CD4-positive, alpha-beta T cell treated with Interleukin-15 for 1 hour (primary cell): ENCODE results near the gene LBHD2.
"Not testable (repeated sequence)": the region's sequence is repeated elsewhere in the genome, so short reads cannot be mapped to it uniquely, and the experiment has no call there.

Experiments
- DNase-seq: peaks from one replicate; pipeline ENCODE4 v3.0.0-alpha.2; 2020

The LBHD2 gene

DNA sequence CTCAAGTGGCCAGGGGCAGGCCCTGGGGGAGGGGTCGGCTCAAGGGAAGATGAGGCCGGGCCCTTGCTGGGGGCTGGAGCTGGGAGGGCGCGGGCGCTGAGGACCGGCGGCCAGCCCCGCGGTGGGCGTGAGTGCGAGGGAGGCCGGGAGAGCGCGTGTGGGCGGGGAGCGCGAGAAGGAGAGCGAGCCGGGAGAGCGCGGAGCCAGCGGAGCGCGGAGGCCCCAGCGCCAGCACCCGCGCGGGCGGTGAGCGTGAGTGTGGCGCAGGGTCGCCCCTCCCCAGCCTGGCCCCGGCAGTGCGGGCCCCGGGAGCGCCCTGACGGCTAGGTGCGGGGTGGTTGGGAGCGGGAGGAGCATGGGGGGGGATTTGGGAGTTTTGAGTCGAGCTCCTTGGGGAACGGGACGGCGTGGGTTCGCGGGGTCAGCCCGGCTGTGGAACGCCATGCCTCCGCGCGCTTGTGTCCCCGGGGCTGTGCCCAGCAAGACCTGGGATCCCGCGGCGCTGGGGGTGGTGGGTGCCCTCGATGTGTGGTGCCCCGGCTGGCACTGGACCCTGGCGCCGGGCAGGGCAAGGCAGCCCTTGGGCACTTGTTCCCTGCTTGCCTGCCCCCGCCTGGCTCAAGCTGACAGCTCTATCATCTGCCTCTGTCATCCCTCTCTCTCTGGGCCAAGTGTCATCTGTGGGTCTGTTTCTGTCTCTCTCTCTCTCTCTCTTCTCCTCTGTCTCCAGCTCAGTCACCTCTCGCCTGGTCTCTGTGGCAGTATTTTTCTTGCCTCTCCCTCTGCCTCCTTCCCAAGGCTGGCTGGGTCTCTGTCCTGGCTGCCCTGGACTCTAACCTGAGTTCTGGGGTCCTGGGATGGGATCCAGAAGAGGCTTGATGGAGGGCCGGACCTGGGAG lies at the start of gene LBHD2:
LBHD2 (plus strand) TSS at position 190 of the 899 bp plus-strand sequence. CDS start 1,803 bp downstream, outside the sequence.
- no peak for DNase-seq

DNA sequence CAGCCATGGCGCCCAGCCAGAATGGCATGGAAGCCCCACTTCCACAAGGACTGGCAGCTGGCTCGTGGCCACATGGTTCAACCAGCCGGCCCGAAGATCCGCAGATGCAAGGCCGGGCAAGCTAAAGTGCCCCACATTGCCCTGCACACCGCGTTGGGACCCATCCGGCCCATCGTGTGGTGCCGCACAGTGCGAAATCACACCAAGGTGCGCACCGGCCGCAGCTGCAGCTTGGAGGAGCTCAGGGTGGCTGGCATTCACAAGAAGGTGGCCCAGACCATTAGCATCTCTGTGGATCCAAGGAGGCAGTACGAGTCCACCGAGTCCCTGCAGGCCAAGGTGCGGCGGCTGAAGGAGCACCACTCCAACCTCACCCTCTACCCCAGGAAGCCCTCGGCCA lies 42.5 kb upstream of the LBHD2 start:
- no peak for DNase-seq

DNA sequence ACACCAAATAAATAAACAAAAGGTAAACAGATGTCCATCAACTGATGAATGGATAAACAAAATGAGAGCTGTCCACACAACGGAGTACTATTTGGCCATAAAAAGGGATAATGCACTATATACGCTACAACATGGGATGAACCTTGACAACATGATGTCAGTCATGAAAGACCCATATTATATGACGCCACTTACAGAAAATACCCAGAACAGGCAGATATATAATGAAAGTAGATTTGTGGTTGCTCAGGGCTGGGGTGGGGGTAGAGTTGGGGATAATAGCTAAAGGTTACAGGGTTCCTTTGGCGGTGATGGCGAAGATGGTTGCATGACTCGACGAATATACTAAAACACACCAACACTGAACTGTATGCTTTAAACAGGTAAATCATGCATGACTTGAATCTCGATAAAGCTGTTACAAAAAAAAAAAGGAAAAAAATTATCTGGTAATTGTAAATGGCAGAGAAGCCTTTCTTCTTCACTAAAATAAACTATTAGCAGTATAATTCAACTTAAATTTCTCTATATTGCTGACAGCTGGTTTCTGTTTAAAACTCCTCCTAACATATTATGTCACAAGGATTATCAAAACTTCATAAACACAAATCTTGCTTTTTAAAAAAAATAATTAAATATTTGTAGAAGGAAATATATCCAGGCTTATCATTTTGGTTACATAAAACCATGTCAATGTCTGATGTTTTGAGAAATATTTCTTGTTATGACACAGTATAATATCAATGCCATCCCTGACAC lies 40.6 kb upstream of the LBHD2 start:
- DNase-seq = no peak

GRCh38 chr14:103045371-103045869 lies 38.6 kb upstream of the LBHD2 start:
- no peak for DNase-seq

DNA sequence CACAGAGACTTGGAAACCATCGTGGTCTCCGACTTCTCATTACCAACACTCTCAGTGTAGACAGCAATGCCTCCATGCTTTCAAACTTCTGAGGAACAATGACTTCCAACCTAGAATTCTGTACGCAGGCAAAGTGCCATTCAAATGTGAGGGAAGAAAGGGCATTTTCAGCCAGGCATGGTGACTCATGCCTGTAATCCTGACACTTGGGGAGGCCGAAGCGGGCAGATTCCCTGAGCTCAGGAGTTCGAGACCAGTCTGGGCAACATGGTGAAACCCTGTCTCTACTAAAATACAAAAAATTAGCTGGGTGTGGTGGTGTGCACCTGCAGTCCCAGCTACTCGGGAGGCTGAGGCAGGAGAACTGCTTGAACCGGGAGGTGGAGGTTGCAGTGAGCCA lies 36.6 kb upstream of the LBHD2 start:
- not testable (repeated sequence) for DNase-seq

GRCh38 chr14:103050935-103051334 lies 33.1 kb upstream of the LBHD2 start:
- DNase-seq = no peak

DNA sequence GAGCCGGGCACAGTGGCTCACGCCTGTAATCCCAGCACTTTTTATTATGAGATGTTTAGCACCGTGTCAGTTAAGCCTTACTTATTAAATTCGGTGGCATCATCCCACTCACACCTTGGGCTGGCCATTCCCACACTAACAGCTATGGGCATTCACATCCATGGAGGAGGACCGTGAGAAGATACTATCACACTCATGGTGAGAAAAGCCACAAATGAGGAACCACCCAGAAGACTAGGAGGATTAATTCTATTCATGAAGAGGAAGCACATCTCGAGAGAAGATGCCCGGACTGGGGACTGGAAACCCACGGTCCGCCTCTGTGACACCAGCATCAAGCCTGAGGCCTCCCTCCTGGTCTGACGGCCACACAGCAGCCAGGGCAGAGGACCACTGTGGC lies 31.6 kb upstream of the LBHD2 start:
- DNase-seq = no peak

DNA sequence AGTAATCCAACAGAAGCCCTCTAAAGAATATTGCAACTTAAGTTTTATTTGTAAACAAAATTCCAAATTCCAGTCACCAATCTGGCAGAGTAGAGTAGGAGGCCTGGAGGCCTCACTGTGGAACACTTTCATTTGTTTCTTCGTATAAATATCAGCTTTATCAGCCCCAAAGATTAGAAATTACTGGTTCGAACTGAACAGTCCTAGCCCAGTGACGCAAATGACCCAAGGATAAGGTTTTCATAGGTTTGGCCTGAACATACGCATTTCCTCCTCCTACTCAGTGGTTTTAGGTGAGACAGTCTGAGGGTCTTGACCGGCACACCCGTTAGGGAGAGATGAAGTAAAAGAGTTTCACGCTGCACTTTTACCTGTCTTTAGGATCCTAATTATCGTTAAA lies 28.3 kb upstream of the LBHD2 start:
- no peak for DNase-seq

DNA sequence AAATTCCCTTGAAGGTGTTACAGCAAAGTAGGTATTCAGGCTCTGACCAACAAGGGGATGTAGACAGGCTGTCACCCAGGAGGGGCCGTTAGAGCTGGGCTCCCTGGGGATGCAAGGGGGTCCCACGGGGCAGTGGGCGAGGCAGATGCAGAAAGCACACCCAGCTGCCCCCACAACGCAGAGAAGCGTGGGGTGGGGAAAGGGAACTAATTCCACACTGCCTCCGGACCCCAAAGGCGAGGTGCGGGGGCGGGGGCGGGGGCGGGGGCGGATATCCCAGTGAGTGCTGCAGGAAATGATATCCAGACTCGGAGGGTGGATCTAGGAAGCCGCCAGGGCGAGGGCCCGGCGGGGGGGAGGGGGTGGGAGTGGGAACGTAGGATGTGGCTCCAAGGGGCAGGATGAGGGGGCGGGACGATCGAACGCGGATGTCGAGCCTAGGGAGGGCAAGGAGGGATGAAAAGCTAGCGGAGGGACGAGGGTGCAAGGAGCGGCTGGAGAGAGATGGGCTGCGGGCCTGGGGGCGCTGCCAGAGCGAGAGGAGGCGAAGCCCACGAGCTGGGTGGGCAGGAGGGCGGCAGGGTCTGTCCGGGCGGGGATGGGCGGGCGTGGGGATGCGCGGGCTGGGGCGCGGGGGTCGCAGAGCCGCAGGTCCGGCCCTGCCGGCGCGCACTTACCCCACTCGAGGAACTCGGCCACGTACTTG lies 27.5 kb upstream of the LBHD2 start:
- DNase-seq = no peak

DNA sequence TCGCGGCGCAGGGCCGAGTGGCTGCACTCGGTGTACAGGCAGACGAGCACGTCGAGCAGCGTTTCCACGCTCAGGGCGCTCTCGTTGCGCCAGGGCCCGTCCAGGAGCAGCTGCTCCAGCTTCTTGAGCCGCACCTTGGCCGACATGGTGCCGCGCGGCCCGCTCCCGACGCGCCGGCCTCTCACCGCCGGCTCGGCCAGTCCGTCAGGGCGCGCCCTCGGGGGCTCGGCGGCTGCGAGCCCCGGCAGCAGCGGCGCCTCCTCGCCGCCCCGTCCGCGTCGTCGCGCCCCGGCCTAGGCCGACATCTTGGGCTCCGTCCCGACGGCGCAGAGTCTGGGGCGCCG lies 27.0 kb upstream of the LBHD2 start:
- DNase-seq = no peak

DNA sequence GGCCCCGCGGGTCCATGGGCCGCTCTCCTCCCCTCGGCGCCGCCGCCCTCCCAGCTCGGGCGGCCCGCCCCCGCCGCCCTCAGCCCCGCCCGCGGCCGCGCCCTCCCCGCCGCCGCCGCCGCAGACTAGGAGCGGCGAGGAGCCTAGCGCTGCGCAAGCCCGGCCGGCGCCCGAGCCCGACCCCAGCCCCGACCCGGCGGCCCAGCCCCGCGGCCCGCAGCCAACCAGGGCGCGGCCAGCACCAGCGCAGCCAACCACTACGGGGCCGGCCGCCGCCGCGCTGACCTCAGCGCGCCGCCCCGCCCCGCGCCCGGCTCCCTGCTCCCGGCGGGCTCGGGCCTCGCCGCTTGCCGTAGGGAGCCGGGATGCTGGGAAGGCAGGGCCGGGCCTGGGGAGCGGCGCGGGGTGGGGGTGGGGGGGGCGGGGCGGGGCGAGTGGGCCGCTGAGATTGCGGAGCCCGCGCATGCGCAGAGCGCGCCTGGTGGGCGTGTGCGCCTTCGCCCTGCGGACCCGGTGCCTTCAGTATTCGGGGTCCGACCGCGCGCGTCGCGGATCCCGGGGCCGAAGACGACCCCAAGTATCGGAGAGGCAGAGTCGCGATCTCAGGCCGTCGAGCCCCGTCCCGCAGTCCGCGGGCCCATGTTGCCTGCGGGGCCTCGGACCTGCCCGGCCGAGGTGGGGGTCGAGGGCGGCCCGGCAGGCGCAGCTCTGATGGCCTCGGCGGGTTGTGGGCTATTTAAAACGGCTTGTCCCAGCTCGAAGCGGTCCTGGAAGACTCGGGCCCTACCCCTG lies 26.4 kb upstream of the LBHD2 start, which contains the start of gene CDC42BPB:
CDC42BPB (minus strand) TSS at position 178 of the 792 bp plus-strand sequence. CDS start 376 bp downstream, outside the sequence.
- DNase-seq = peak; percentile 73

- no peak for DNase-seq
These were observed 25.6 kb upstream of the LBHD2 start for GRCh38 chr14:103058164-103059055.

GRCh38 chr14:103059556-103059955 lies 24.5 kb upstream of the LBHD2 start:
- DNase-seq = no peak

- DNase-seq = no peak
These were observed 22.5 kb upstream of the LBHD2 start for GRCh38 chr14:103061482-103061976.

- no peak for DNase-seq
These were observed 19.6 kb upstream of the LBHD2 start for GRCh38 chr14:103064436-103064835.

DNA sequence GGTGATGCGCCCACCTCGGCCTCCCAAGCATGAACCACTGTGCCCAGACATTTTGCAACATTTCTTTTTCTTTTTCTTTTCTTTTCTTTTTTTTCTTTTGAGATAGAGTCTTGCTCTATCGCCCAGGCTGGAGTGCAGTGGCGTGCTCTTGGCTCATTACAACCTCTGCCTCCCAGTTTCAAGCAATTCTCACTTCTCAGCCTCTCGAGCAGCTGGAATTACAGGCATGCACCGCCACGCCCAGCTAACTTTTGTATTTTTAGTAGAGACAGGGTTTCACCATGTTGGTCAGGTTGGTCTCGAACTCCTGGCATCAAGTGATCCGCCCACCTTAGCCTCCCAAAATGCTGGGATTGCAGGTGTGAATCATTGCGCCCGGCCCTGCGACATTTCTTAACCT lies 19.0 kb upstream of the LBHD2 start:
- no peak for DNase-seq

DNA sequence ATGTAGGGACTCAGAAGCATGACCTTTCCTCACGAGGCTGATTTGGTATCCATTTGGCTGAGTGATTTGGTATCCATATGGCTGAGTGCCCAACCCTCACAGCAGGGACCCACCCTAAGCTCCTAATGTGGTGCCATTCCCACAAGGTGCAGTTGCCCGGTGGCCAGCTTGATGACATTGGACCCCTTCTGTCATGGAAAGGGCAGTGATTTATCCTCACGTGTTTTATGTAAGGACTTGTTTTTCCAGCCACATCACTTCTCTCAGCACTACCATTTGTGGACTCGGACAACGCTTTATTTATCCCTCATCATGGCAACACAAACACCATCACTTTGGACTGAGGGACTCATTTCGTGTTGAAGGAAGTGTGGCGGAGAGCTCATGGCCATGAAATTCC lies 18.1 kb upstream of the LBHD2 start:
- no peak for DNase-seq

GRCh38 chr14:103066399-103066798 lies 17.6 kb upstream of the LBHD2 start:
- no peak for DNase-seq

- no peak for DNase-seq
These were observed 16.6 kb upstream of the LBHD2 start for GRCh38 chr14:103067231-103067954.

DNA sequence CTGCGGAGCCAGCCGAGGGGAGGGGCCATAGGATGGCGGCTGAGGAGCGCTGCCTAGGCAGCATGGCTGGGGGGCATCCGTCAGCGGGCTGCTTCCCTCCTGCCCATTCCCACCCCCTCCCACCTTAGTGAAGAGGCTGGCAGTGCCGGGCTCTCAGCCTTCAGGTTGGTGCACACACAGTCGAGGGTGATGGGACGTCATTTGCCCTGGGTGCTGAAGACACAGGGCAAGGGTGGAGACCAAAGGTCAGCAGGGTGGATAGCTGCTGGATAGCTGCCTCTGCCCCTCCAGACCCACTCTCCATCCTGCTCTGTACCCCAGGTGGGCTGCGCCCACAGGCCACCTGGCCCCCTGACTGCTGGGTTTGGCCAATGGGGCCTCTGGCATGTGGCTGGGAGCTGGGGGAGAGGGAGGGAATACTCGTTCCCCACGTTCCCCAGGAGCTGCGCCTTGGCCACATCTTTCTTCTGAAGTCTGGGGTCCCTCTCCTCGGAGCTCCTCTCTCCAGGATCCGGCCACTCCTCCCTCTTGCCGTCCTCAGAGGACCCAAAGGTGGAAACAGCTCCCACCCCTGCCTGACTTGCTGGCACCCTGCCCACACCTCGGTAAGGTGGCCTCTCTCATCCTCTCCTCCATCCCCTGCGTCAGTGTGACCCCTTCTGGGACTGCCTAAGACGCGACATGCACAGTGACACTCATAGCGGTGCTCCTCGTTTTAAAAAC lies 15.5 kb upstream of the LBHD2 start:
- DNase-seq = no peak
